ENCODE measurements around the gene C2CD3.
"Not testable (repeated sequence)": the region's sequence is repeated elsewhere in the genome, so short reads cannot be mapped to it uniquely, and the experiment has no call there.

The C2CD3 gene

GRCh38 chr11:74102321-74102720, 68.5 kb downstream of the C2CD3 start:
- DNase-seq: no peak

- no peak for DNase-seq
These were observed 70.1 kb downstream of the C2CD3 start for GRCh38 chr11:74100735-74101134.

GRCh38 chr11:74100231-74100630, 70.6 kb downstream of the C2CD3 start:
- no peak for DNase-seq

GRCh38 chr11:74097686-74098237, 73.0 kb downstream of the C2CD3 start:
- DNase-seq: no peak

GRCh38 chr11:74094393-74094792, 76.4 kb downstream of the C2CD3 start:
- DNase-seq: no peak

- no peak for DNase-seq
These were observed 78.4 kb downstream of the C2CD3 start for GRCh38 chr11:74092425-74092824.

GRCh38 chr11:74091549-74091948, 79.3 kb downstream of the C2CD3 start:
- no peak for DNase-seq

GRCh38 chr11:74090701-74091100, 80.1 kb downstream of the C2CD3 start:
- DNase-seq: no peak

- DNase-seq: no peak
These were observed 84.4 kb downstream of the C2CD3 start for GRCh38 chr11:74086242-74086884.

GRCh38 chr11:74085542-74085892, 85.3 kb downstream of the C2CD3 start:
- DNase-seq: no peak

- DNase-seq: no peak
These were observed 85.8 kb downstream of the C2CD3 start for GRCh38 chr11:74084796-74085541.

GRCh38 chr11:74083927-74084326, 86.9 kb downstream of the C2CD3 start:
- DNase-seq: not testable (repeated sequence)

GRCh38 chr11:74081428-74081827, 89.4 kb downstream of the C2CD3 start:
- DNase-seq: no peak

GRCh38 chr11:74077193-74077592, 93.6 kb downstream of the C2CD3 start:
- DNase-seq: no peak

- no peak for DNase-seq
These were observed 98.1 kb downstream of the C2CD3 start for GRCh38 chr11:74072721-74073120.

- DNase-seq: no peak
These were observed 98.5 kb downstream of the C2CD3 start for GRCh38 chr11:74072286-74072685.

GRCh38 chr11:74070723-74071492, 99.9 kb downstream of the C2CD3 start:
- DNase-seq: no peak

GRCh38 chr11:74069146-74070046, 101.4 kb downstream of the C2CD3 start:
- no peak for DNase-seq

- DNase-seq: not testable (repeated sequence)
These were observed 104.1 kb downstream of the C2CD3 start for GRCh38 chr11:74066663-74067062.

GRCh38 chr11:74065534-74065933, 105.3 kb downstream of the C2CD3 start:
- DNase-seq: not testable (repeated sequence)

- not testable (repeated sequence) for DNase-seq
These were observed 107.2 kb downstream of the C2CD3 start for GRCh38 chr11:74063628-74064027.

GRCh38 chr11:74061599-74061998, 109.2 kb downstream of the C2CD3 start:
- DNase-seq: not testable (repeated sequence)

Data from activated CD8-positive, alpha-beta memory T cell treated with anti-CD3 and anti-CD28 coated beads, Interleukin-2, amount 50 U/mL, for 48 hours (primary cell).